Vagina (tissue), 2 donors: ENCODE measurements around the gene TENT5A. TPM values are rescaled to one million over a fixed set of nuclear protein-coding genes. Genes with fewer than 3 reads are reported as not detected.

Source experiments
- DNase-seq, 2 donors: peaks; one replicate each; pipeline ENCODE4 v3.0.0-alpha.2; 2017; ENCODE audit errors: extremely low spot score in 2 of 2
- H3K27ac ChIP-seq: fragments of 200-600 bp; sonication (generic); one replicate; pipeline ENCODE4 v1.5.1; 2019
- H3K27me3 ChIP-seq: fragments of 200-600 bp; sonication (generic); one replicate; pipeline ENCODE4 v1.5.1; 2019
- H3K36me3 ChIP-seq, 2 donors: fragments of 200-600 bp; sonication (generic); one replicate each; pipeline ENCODE4 v1.5.1; 2017 to 2019
- H3K4me1 ChIP-seq: fragments of 200-600 bp; sonication (generic); one replicate; pipeline ENCODE4 v1.5.1; 2019
- H3K4me3 ChIP-seq, 2 donors: fragments of 200-600 bp; sonication (generic); 1 replicate in 1 of 2; 2 replicates in 1 of 2; pipeline ENCODE4 v1.5.1; 2016 to 2019
- H3K9me3 ChIP-seq: fragments of 200-600 bp; sonication (generic); one replicate; pipeline ENCODE4 v1.5.1; 2019
- CTCF ChIP-seq, 3 experiments: fragments of 450-650 bp in 2 of 3; fragments of 200-600 bp in 1 of 3; sonication (generic) in 1 of 3; IDR thresholded peaks; one replicate each; pipeline ENCODE4 v1.5.1; 2017 to 2019; ENCODE audit warnings: antibody characterized with exemption in 3 of 3, mild to moderate bottlenecking in 2 of 3, moderate library complexity in 2 of 3
- POLR2A ChIP-seq, 2 donors: fragments of 450-650 bp; IDR thresholded peaks; one replicate each; pipeline ENCODE4 v1.6.1; 2017; ENCODE audit warnings: antibody characterized with exemption in 2 of 2, mild to moderate bottlenecking in 2 of 2, moderate library complexity in 2 of 2
- POLR2AphosphoS5 ChIP-seq, 2 donors: sonication (generic); formaldehyde crosslinking; IDR thresholded peaks; one replicate each; pipeline ENCODE4 v1.9.0; 2017; ENCODE audit warnings: antibody characterized with exemption in 2 of 2, mild to moderate bottlenecking in 2 of 2, low read depth in 1 of 2; ENCODE audit not compliant: insufficient read depth in 1 of 2
- intact Hi-C: fragments of 100-400 bp; cut with DNase I; formaldehyde crosslinking; loops from one replicate; pipeline ENCODE4 v1.15.1; 2023
- small RNA-seq: library from RNA; depleted of rRNA; stranded (forward); fragments of <200 nt; gene quantifications from one replicate; pipeline ENCODE3, GENCODE V24; 2016
- total RNA-seq: library from RNA; depleted of rRNA; stranded (reverse); fragments of >200 nt; gene quantifications from one replicate; pipeline ENCODE4 v1.2.3, GENCODE V29; 2016

The TENT5A gene
- total RNA-seq, 1 donor from 2014 or later: 20.6 TPM

GRCh38 chr6:81700414-81700813 lies 52.1 kb downstream of the TENT5A start:
- H3K9me3 ChIP-seq: no peaks in the 10 kb centered on the region
- no peak for DNase-seq

GRCh38 chr6:81697559-81697958 lies 54.9 kb downstream of the TENT5A start:
- Histone ChIP-seq H3K4me1 (no peaks in the 10 kb centered on the region), H3K27ac (no peak overlapping the region), H3K27me3 (no peaks in the 10 kb centered on the region), H3K9me3 (no peaks in the 10 kb centered on the region), H3K36me3 (no peaks in the 10 kb centered on the region), H3K4me3 (no peak overlapping the region)
- no peak for TF ChIP-seq POLR2AphosphoS5 (IDR thresholded peaks at IDR 0.05; ENCODE audit: insufficient read depth in 1 of 2, low read depth in 1 of 2)
- no peak for TF ChIP-seq POLR2A (IDR thresholded peaks at IDR 0.05)
- no peak for TF ChIP-seq CTCF (IDR thresholded peaks at IDR 0.05)
- no peak for DNase-seq
- intact Hi-C loops: no loop called here

More at GRCh38 chr6:81700414-81700813, 52.1 kb downstream of the TENT5A start:
- H3K4me3 ChIP-seq: no peak overlapping the region
- H3K36me3 ChIP-seq: no peaks in the 10 kb centered on the region
- no peak overlapping the region for H3K27ac ChIP-seq
- no peaks in the 10 kb centered on the region for H3K4me1 ChIP-seq
- intact Hi-C loops: no loop called here
- TF ChIP-seq POLR2A (IDR thresholded peaks at IDR 0.05) (no peak), CTCF (IDR thresholded peaks at IDR 0.05) (no peak), POLR2AphosphoS5 (IDR thresholded peaks at IDR 0.05; ENCODE audit: insufficient read depth in 1 of 2, low read depth in 1 of 2) (no peak)
- no peaks in the 10 kb centered on the region for H3K27me3 ChIP-seq

GRCh38 chr6:81696524-81696923 lies 56.0 kb downstream of the TENT5A start:
- H3K9me3 ChIP-seq: no peaks in the 10 kb centered on the region
- intact Hi-C loops: no loop called here
- TF ChIP-seq CTCF (IDR thresholded peaks at IDR 0.05): no peak
- TF ChIP-seq POLR2A (IDR thresholded peaks at IDR 0.05): no peak
- no peak for TF ChIP-seq POLR2AphosphoS5 (IDR thresholded peaks at IDR 0.05; ENCODE audit: insufficient read depth in 1 of 2, low read depth in 1 of 2)
- no peak overlapping the region for H3K27ac ChIP-seq
- no peaks in the 10 kb centered on the region for H3K27me3 ChIP-seq
- no peaks in the 10 kb centered on the region for H3K4me1 ChIP-seq
- no peaks in the 10 kb centered on the region for H3K36me3 ChIP-seq
- H3K4me3 ChIP-seq: no peak overlapping the region
- no peak for DNase-seq

Small RNA genes lying within 50 kb of the gene (small RNA-seq; reads per million reads assigned to genes)
- gene AL078599.1: not detected
- gene RF00156: not detected
